ENCODE measurements around the gene NANOS1. TPM values are rescaled to one million over a fixed set of nuclear protein-coding genes. Genes with fewer than 3 reads are reported as not detected.

Gene NANOS1
- total and polyA plus RNA-seq, 2 of the 8 experiments (the other 6 are each of a cell fraction or from before 2014, with no cell fraction given), result 3.1 to 3.9 TPM

GRCh38 chr10:119006451-119007210, 22.9 kb upstream of the NANOS1 start:
- no peak overlapping the region for H2AK5ac ChIP-seq (ENCODE audit: low read depth, low read length)
- ChIA-PET CTCF (ENCODE audit: partially characterized antibody) (interaction anchor here (0.8 to 1.7 kb wide), 3 partner anchors 8 to 17 kb away, joined by 3 to 6 read pairs (median 3); no protein-coding TSS in a partner anchor), POLR2A (ENCODE audit: partially characterized antibody) (no interaction called here)
- H3K18ac ChIP-seq (ENCODE audit: extremely low read depth, low read length), result no peak overlapping the region
- H3K4ac ChIP-seq (replicated peaks; ENCODE audit: insufficient read length, low read depth, low read length), result no peak overlapping the region
- DNase-seq (ENCODE audit: low read depth in 1 of 2, low spot score in 2 of 2), result no peak
- H3K27me3 ChIP-seq (replicated peaks in 1 of 4; ENCODE audit: control insufficient read depth in 3 of 4, extremely low read depth in 1 of 4, insufficient read depth in 3 of 4, low read length in 3 of 4), result no peaks in the 10 kb centered on the region
- no peaks in the 10 kb centered on the region for H4K20me1 ChIP-seq (replicated peaks in 1 of 2; ENCODE audit: control insufficient read depth in 1 of 2, insufficient read depth in 2 of 2, low read length in 2 of 2)
- no peak overlapping the region for H2BK5ac ChIP-seq (ENCODE audit: low read depth, low read length)
- no peak overlapping the region for H2BK20ac ChIP-seq (ENCODE audit: low read length)
- H2BK12ac ChIP-seq (ENCODE audit: low read depth, low read length), result no peak overlapping the region
- no peaks in the 10 kb centered on the region for H3K79me2 ChIP-seq (ENCODE audit: control insufficient read depth in 1 of 2, insufficient read depth in 2 of 2, low read length in 2 of 2)
- no peak overlapping the region for H2AFZ ChIP-seq (ENCODE audit: low read length)
- H4K91ac ChIP-seq (replicated peaks; ENCODE audit: insufficient read length, low read length), result no peak overlapping the region
- H4K5ac ChIP-seq (ENCODE audit: insufficient read length, low read depth, low read length), result no peak overlapping the region
- H3K14ac ChIP-seq (ENCODE audit: insufficient read length), result no peak overlapping the region
- FAIRE-seq, result no peak
- H3K56ac ChIP-seq (replicated peaks; ENCODE audit: insufficient read length, low read depth, low read length), result no peak overlapping the region
- no peak overlapping the region for H4K8ac ChIP-seq (ENCODE audit: extremely low read depth, insufficient read depth, low read length)
- H3K4me2 ChIP-seq (ENCODE audit: insufficient read depth in 1 of 2, low read depth in 2 of 2, low read length in 2 of 2), result no peak overlapping the region
- H3K9ac ChIP-seq (replicated peaks in 1 of 4; ENCODE audit: extremely low read depth in 1 of 4, low read depth in 3 of 4, low read length in 3 of 4), result no peak overlapping the region
- H3K23ac ChIP-seq (ENCODE audit: insufficient read length), result no peak overlapping the region
- no peaks in the 10 kb centered on the region for H3K9me3 ChIP-seq (ENCODE audit: insufficient read depth in 2 of 2, low read depth in 1 of 2, low read length in 1 of 2)
- no peak overlapping the region for H2BK15ac ChIP-seq (ENCODE audit: low read length)
- H3K79me1 ChIP-seq (ENCODE audit: low read depth, low read length), result no peaks in the 10 kb centered on the region
- no peaks in the 10 kb centered on the region for H3K23me2 ChIP-seq (ENCODE audit: low read depth, low read length)
- no peaks in the 10 kb centered on the region for H3K4me1 ChIP-seq (replicated peaks in 1 of 4; ENCODE audit: control insufficient read depth in 3 of 4, insufficient read depth in 4 of 4, low read length in 3 of 4)
- WGBS, 2 experiments (ENCODE audit: extremely low coverage in 1 of 2, insufficient coverage in 1 of 2, insufficient read length in 1 of 2, insufficient replicate concordance in 2 of 2, low coverage in 1 of 2, low lambda C conversion rate in 2 of 2, missing lambda C conversion rate in 1 of 2), result 77% methylated on average over 9 of the region's 9 CpGs; no CpG with 5 or more reads in 1 of the 2 experiments
- no peak overlapping the region for H3K27ac ChIP-seq (ENCODE audit: low read depth, low read length)
- H2BK120ac ChIP-seq (replicated peaks; ENCODE audit: low read depth, low read length), result no peak overlapping the region
- no peak for TF ChIP-seq ASH2L (IDR thresholded peaks at IDR 0.05; ENCODE audit: low read length)
- no peak for TF ChIP-seq POLR2A (IDR thresholded peaks at IDR 0.05; ENCODE audit: control extremely low read depth in 1 of 2, low read depth in 2 of 2, low read length in 2 of 2)
- no peak for TF ChIP-seq SIX5 (IDR thresholded peaks at IDR 0.05; ENCODE audit: low read depth, low read length)
- no peak for TF ChIP-seq USF2 (IDR thresholded peaks at IDR 0.05; ENCODE audit: low read length)
- TF ChIP-seq TBP (IDR thresholded peaks at IDR 0.05; ENCODE audit: low read depth, low read length), result no peak
- TF ChIP-seq SP1 (IDR thresholded peaks at IDR 0.05; ENCODE audit: low read depth, low read length), result no peak
- TF ChIP-seq TAF7 (optimal IDR thresholded peaks at IDR 0.05; ENCODE audit: borderline replicate concordance, low read depth, low read length), result no peak
- TF ChIP-seq TEAD4 (IDR thresholded peaks at IDR 0.05; ENCODE audit: low read depth, low read length), result no peak
- no peak for TF ChIP-seq JUN (IDR thresholded peaks at IDR 0.05; ENCODE audit: low read depth, low read length)
- TF ChIP-seq NANOG (IDR thresholded peaks at IDR 0.05; ENCODE audit: insufficient read depth, low read depth, low read length, poor library complexity, severe bottlenecking), result no peak
- no peaks in the 10 kb centered on the region for H3K36me3 ChIP-seq (ENCODE audit: control insufficient read depth in 2 of 4, insufficient read depth in 4 of 4, low read length in 3 of 4)
- no peak overlapping the region for H3K4me3 ChIP-seq (ENCODE audit: extremely low read depth in 1 of 4, insufficient read depth in 2 of 4, low read depth in 3 of 4, low read length in 4 of 4)
